Embryonic facial prominence (tissue), 1 donor: Measurements from ENCODE around the gene COPS6.

Source experiments
- DNase-seq: peaks from one replicate; pipeline ENCODE4 v3.0.0-alpha.2; 2016; ENCODE audit errors: extremely low spot score

The COPS6 gene

DNA sequence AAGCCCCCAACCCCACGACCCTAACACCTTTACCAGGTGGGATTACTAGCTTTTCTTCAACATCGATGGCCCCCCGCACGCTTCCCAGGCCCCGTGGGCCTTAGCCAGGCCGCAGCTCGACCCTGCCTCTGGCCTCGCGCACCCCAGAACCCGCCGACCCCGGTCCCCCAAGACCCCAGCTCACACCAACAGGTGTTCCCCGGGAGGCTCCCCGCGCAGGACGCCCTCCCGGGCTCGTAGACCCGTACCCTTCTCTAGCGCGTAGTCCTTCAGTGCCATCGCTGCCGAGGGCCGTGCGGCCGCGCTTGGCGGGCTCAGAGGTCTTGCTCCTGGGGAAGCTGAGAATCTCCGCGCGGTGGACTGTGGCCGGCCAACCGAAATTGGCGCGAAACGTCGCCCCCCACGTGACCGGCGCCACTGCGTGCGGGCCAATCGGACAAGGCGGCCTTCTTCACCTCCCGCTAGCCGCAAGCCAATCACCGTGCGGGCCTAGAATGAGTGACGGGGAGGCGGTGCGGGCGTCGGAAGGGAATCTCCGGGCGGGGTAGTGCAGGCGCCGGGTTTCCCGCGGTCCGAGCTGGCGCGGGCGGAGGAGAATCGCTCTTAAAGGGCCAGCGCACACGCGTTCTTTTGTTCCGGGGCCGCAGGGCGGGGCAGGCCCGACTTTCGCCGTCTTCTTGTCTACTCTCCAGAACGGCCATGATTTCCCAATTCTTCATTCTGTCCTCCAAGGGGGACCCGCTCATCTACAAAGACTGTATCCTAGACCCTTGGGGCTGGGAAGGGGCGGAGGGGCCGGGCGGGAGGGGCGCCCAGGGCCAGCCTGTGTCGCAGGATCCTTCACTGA is 12.5 kb downstream of the COPS6 start, which contains the start of the genes AP4M1 and MCM7:
Gene AP4M1, plus strand, starts transcription at position 628 of the 847 bp plus-strand sequence. Its CDS starts 72 bp downstream, at position 700.
Gene MCM7, minus strand, starts transcription at position 382 of the 847 bp plus-strand sequence. Its CDS starts 103 bp downstream, at position 279.
- peak; percentile 96 for DNase-seq

- DNase-seq = no peak
Observed at GRCh38 chr7:100102950-100103840, 14.4 kb downstream of the COPS6 start.

- DNase-seq = no peak
Observed at GRCh38 chr7:100105534-100105933, 16.8 kb downstream of the COPS6 start.

GRCh38 chr7:100106633-100107032 is 17.9 kb downstream of the COPS6 start:
- DNase-seq = no peak

- no peak for DNase-seq
Observed at GRCh38 chr7:100107125-100107737, 18.5 kb downstream of the COPS6 start.

- DNase-seq = no peak
Observed at GRCh38 chr7:100107890-100108289, 19.1 kb downstream of the COPS6 start.

- no peak for DNase-seq
Observed at GRCh38 chr7:100109521-100110163, 20.9 kb downstream of the COPS6 start.

- DNase-seq = no peak
Observed at GRCh38 chr7:100111156-100111555, 22.4 kb downstream of the COPS6 start.

DNA sequence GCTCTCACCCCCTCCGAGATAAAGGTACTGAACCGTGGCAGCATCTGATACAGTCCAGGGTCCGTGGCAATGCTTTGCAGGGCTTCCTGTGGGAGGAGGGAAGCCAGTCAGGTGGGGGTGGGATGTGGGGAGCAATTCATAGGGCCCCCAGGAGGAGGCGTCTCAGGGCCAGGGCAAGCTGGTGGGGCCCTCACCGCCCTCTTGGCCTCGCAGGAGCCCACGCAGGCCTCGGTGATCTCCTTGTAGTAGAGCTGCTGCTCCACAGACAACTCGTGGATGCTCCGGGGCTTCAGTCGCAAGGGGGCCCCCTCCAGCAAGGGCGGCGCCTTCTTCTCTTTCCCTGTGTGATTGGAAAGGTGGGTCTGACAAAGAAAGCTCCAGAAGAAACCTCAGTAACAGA is 23.1 kb downstream of the COPS6 start:
- DNase-seq = no peak

DNA sequence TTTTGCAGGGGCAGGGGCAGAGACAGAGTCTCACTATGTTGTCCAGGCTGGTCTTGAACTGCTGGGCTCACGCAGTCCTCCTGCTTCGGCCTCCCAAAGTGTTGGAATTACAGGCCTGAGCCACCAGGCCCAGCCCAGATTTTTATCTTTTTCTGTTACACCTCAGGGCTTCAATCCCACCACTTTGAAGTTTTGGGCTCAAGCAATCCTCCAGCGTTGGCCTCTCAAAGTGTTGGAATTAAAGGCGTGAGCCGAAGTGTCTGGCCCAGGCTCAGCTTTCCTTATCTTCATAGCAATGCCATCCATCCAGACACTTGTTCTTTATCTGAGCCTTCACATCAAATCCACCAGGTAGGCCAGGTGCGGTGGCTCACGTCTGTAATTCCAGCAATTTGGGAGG is 26.3 kb downstream of the COPS6 start:
- DNase-seq = no peak

GRCh38 chr7:100118388-100119071 is 29.8 kb downstream of the COPS6 start:
- DNase-seq = no peak

GRCh38 chr7:100119072-100119969 is 30.6 kb downstream of the COPS6 start, which contains the start of the genes CNPY4 and TAF6:
TSS of gene CNPY4 (plus strand) at chr7:100119634. CDS start at chr7:100119745, 111 bp downstream.
TSS of gene TAF6 (minus strand) at chr7:100119358. CDS start at chr7:100114209, 5,149 bp downstream.
- peak; percentile 93 for DNase-seq

DNA sequence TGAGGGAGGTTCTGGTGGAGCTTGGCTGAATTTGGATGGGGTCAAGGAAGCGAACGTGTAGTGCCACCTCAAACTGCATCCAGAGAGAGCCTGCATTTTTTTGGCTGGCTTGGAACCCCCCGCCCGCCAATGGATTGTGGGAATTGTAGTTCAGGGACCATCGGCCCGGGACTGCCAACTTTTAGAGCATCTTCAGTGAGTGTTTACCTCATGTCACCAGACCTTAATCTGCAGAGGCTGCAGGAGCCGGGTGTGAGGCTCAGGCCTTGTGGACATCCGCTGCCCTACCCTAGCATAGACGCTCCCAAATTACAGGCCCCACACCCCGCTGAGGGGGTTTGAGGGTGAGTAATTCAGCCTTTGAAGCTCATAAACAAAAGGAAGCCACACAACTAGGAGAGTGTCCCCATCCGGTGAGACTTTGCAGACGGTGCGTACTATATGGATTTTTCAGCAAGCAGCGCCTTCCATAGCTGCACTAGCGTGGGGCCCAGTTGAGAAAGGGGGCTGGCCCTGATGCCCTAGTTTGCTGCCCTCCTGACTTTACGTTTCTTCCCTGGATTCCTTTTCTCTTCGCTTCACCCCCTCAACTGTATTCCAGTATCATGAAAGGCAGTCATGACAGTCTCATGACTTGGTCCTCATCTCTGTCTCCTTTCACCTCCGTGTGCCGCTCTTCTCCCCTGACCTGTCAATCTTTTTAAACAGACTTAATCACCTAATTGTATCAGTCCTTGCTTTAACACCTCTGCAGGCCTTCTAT is 31.4 kb downstream of the COPS6 start:
- no peak for DNase-seq

DNA sequence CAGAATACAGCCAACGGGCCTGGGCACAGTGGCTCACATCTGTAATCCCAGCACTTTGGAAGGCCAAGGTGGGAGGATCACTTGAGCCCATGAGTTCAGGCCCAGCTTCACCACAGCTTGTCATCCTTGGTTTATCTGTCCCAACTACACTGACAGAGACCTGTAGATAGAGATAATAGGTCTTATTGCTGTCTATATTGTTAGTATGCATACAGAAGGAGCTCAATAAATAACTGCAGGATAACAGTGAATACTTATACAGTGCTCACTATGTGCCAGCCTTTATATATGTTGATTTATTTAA is 31.9 kb downstream of the COPS6 start:
- DNase-seq = no peak

- no peak for DNase-seq
Observed at GRCh38 chr7:100122067-100122466, 33.3 kb downstream of the COPS6 start.

GRCh38 chr7:100122568-100122967 is 33.8 kb downstream of the COPS6 start:
- no peak for DNase-seq

GRCh38 chr7:100124301-100125230 is 35.8 kb downstream of the COPS6 start:
- no peak for DNase-seq
